DMS153 (cell line): ENCODE measurements around the gene GNA12.

ENCODE experiments used
- DNase-seq: peaks from one replicate; lab custom pipeline; 2025; lab: John Stamatoyannopoulos, UW

The GNA12 gene

GRCh38 chr7:2817456-2817855, 26.7 kb downstream of the GNA12 start:
- no peak for DNase-seq

- no peak for DNase-seq
Measured at GRCh38 chr7:2815875-2816245, 28.2 kb downstream of the GNA12 start.

GRCh38 chr7:2814946-2815874, 28.9 kb downstream of the GNA12 start:
- DNase-seq: no peak

GRCh38 chr7:2814186-2814945, 29.7 kb downstream of the GNA12 start:
- DNase-seq: no peak

GRCh38 chr7:2813350-2814185, 30.5 kb downstream of the GNA12 start:
- DNase-seq: no peak

GRCh38 chr7:2812831-2813230, 31.3 kb downstream of the GNA12 start:
- DNase-seq: no peak

GRCh38 chr7:2812114-2812487, 32.0 kb downstream of the GNA12 start:
- no peak for DNase-seq

GRCh38 chr7:2811476-2812113, 32.5 kb downstream of the GNA12 start:
- DNase-seq: no peak

GRCh38 chr7:2810682-2811415, 33.3 kb downstream of the GNA12 start:
- no peak for DNase-seq

- DNase-seq: no peak
Measured at GRCh38 chr7:2809903-2810625, 34.0 kb downstream of the GNA12 start.

GRCh38 chr7:2808891-2809665, 35.0 kb downstream of the GNA12 start:
- no peak for DNase-seq

GRCh38 chr7:2807845-2808772, 36.0 kb downstream of the GNA12 start:
- DNase-seq: no peak

- DNase-seq: no peak
Measured at GRCh38 chr7:2807460-2807844, 36.7 kb downstream of the GNA12 start.

- no peak for DNase-seq
Measured at GRCh38 chr7:2806571-2806970, 37.5 kb downstream of the GNA12 start.

- no peak for DNase-seq
Measured at GRCh38 chr7:2805213-2805944, 38.7 kb downstream of the GNA12 start.

- DNase-seq: no peak
Measured at GRCh38 chr7:2804227-2804763, 39.8 kb downstream of the GNA12 start.

- no peak for DNase-seq
Measured at GRCh38 chr7:2803755-2804154, 40.4 kb downstream of the GNA12 start.

GRCh38 chr7:2803342-2803692, 40.8 kb downstream of the GNA12 start:
- no peak for DNase-seq
